ENCODE data around the gene NME3. TPM values are rescaled to one million over a fixed set of nuclear protein-coding genes. Genes with fewer than 3 reads are reported as not detected.
"Not testable (repeated sequence)": the region's sequence is repeated elsewhere in the genome, so short reads cannot be mapped to it uniquely, and the experiment has no call there.

NME3 gene
- total RNA-seq, 2 experiments from 2014 or later: 23.7 to 43.6 TPM

DNA sequence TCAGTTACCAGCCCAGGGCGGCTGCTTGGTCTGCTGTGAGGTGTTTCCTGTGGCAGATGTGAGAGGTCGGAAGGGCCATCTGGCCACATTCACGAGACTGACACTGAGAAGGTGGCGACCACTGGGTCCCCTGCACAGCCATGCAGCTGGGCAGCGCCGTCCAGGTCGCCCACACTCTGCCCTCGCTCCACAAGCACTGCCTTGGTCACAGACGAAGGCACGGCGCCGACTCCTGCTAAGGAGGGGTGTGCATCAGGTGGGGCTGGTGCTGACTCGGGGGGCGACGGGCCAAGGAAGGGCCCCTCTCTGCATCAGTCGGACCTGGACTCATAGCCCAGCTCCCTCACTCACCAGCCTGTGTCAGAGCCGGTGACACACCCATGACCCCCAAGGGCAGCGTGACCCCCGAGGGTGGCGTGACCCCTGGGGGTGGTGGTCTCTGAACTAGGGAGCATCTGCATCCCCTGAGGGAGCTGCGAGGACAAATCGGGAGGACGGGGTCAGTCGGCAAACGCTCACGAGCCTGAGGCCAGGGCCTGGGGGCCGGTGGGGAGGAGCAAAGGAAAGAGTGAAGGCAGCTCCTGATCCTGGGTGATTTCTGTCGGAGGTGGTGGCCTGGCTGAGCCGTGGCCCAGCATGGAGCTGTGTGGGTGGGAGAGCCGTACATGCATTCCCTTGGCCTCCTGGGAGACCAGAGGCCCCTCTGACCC, 30.4 kb downstream of the NME3 start:
- ATAC-seq: no peak
- H3K36me3 Mint-ChIP-seq (ENCODE audit: low read depth): peaks cover 3% of the 10 kb centered on the region
- no peak for DNase-seq
- ChIA-PET POLR2A (no interaction called here), CTCF (no interaction called here)
- no peak overlapping the region for H3K27ac Mint-ChIP-seq
- H3K4me1 Mint-ChIP-seq: no peaks in the 10 kb centered on the region
- intact Hi-C loops (cut with DNase I, micrococcal nuclease): no loop called here
- no peaks in the 10 kb centered on the region for H3K9me3 Mint-ChIP-seq (ENCODE audit: low read depth)
- H3K27me3 Mint-ChIP-seq: no peaks in the 10 kb centered on the region
- H3K4me3 Mint-ChIP-seq: no peak overlapping the region

DNA sequence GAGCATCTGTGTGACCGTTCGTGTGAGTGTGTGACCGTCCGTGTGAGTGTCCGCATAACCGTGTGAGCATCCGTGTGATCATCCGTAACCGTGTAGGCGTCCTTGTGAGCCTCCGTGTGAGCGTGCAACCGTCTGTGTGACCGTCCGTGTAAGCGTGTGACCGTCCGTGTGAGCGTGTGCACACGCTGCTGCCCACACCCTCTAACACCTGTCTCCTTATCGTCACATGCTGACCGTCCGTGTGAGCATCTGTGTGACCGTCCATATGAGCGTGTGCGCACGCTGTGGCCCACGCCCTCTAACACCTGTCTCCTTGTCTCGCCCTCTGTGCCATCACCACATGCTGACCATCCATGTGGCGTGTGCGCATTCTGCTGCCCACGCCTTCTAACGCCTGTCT, 31.1 kb downstream of the NME3 start:
- no peak overlapping the region for H3K27ac Mint-ChIP-seq
- ATAC-seq: no peak
- no peaks in the 10 kb centered on the region for H3K27me3 Mint-ChIP-seq
- intact Hi-C loops (cut with DNase I, micrococcal nuclease): no loop called here
- ChIA-PET CTCF (no interaction called here), POLR2A (no interaction called here)
- no peaks in the 10 kb centered on the region for H3K4me1 Mint-ChIP-seq
- H3K36me3 Mint-ChIP-seq (ENCODE audit: low read depth): peaks cover 3% of the 10 kb centered on the region
- no peak overlapping the region for H3K4me3 Mint-ChIP-seq
- no peaks in the 10 kb centered on the region for H3K9me3 Mint-ChIP-seq (ENCODE audit: low read depth)
- no peak for DNase-seq

DNA sequence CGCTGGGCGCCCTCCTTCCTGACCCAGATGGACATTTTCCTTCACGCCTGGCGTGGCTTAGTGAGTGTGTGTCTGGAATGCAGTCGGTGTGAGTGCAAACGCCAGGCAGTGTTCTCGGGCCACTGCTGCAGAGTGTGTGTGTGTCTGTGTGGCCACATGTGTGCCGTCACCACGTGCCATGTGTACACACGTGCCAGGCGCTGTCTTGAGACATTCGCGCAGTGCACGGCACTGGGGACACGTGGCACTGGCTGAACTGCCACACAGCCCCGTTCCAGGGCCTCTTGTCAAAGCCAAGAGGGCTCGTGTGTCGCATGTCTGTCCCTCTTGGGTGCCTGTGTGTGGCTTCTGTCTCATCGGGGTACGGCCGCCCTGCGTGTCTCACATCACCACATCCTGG, 36.5 kb downstream of the NME3 start:
- ATAC-seq (no peak), DNase-seq (no peak)
- ChIA-PET CTCF (no interaction called here), POLR2A (no interaction called here)
- Mint-ChIP-seq H3K27ac (no peak overlapping the region), H3K4me3 (no peak overlapping the region), H3K27me3 (no peaks in the 10 kb centered on the region), H3K4me1 (no peaks in the 10 kb centered on the region), H3K9me3 (ENCODE audit: low read depth) (no peaks in the 10 kb centered on the region), H3K36me3 (ENCODE audit: low read depth) (peaks cover 5% of the 10 kb centered on the region)
- intact Hi-C loops (cut with DNase I, micrococcal nuclease): no loop called here

- Mint-ChIP-seq H3K4me1 (no peaks in the 10 kb centered on the region), H3K9me3 (ENCODE audit: low read depth) (no peaks in the 10 kb centered on the region), H3K27me3 (no peaks in the 10 kb centered on the region), H3K4me3 (no peak overlapping the region), H3K36me3 (ENCODE audit: low read depth) (peaks cover 7% of the 10 kb centered on the region), H3K27ac (no peak overlapping the region)
- ATAC-seq (no peak), DNase-seq (no peak)
- ChIA-PET POLR2A (no interaction called here), CTCF (no interaction called here)
- intact Hi-C loops (cut with DNase I, micrococcal nuclease): no loop called here
Observed at GRCh38 chr16:1734123-1734522, 37.2 kb downstream of the NME3 start.

DNA sequence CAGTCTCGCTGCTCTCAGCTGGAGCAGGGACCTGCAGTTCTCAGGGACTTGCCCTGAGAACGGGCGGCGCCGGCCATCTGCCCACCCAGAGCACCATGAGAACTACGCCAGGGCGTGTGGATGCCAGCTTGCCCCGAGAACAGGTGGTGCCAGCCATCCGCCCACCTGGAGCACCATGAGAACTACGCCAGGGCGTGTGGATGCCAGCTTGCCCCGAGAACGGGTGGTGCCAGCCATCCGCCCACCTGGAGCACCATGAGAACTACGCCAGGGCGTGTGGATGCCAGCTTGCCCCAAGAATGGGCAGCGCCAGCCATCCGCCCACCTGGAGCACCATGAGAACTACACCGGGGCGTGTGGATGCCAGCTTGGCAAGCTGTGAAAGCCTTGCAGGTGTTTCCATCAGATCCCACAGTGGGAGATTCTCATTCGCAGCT, 38.8 kb downstream of the NME3 start:
- H3K27me3 Mint-ChIP-seq; ATAC-seq; H3K27ac Mint-ChIP-seq; H3K4me3 Mint-ChIP-seq; H3K4me1 Mint-ChIP-seq; H3K9me3 Mint-ChIP-seq (ENCODE audit: low read depth); POLR2A ChIA-PET; DNase-seq; intact Hi-C loops (cut with DNase I, micrococcal nuclease): not testable (repeated sequence)
- peaks cover 11% of the 10 kb centered on the region for H3K36me3 Mint-ChIP-seq (ENCODE audit: low read depth)
- CTCF ChIA-PET: interaction anchor here (0.5 to 2.1 kb wide), 2 partner anchors 9 to 30 kb away, joined by 3 to 9 read pairs; no protein-coding TSS in a partner anchor

- POLR2A ChIA-PET: no interaction called here
- Mint-ChIP-seq H3K27me3 (no peaks in the 10 kb centered on the region), H3K4me1 (no peaks in the 10 kb centered on the region), H3K9me3 (ENCODE audit: low read depth) (no peaks in the 10 kb centered on the region), H3K36me3 (ENCODE audit: low read depth) (peaks cover 14% of the 10 kb centered on the region), H3K4me3 (no peak overlapping the region), H3K27ac (no peak overlapping the region)
- CTCF ChIA-PET: interaction anchor here (2.1 kb wide), 1 partner anchor 8 kb away, joined by 9 read pairs; no protein-coding TSS in a partner anchor
- ATAC-seq (no peak), DNase-seq (no peak)
- intact Hi-C loops (cut with DNase I, micrococcal nuclease): no loop called here
Observed at GRCh38 chr16:1732071-1732470, 39.3 kb downstream of the NME3 start.

DNA sequence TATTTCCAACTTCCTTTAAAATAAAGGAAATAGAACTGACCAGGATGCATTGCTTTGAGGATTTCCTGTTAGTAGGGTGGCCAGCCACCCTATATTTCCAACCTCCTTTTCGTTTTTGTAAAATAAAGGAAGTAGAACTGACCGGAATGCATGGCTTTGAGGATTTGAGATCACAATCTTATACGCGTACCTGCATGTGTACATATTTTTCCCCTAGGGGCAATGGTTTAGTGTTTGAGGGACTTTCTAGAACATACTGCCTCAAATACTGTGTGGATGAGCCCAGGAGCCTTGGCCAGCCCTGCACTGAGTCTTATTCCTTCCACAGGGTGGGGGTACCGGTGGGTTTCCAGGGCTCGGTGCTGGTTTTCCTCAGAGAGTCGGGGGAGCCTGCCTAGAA, 39.7 kb downstream of the NME3 start:
- Mint-ChIP-seq H3K27ac (no peak overlapping the region), H3K9me3 (ENCODE audit: low read depth) (no peaks in the 10 kb centered on the region), H3K36me3 (ENCODE audit: low read depth) (peaks cover 16% of the 10 kb centered on the region), H3K4me3 (no peak overlapping the region), H3K4me1 (no peaks in the 10 kb centered on the region), H3K27me3 (no peaks in the 10 kb centered on the region)
- intact Hi-C loops (cut with DNase I, micrococcal nuclease): no loop called here
- ChIA-PET CTCF (no interaction called here), POLR2A (no interaction called here)
- DNase-seq: no peak
- ATAC-seq: no peak

DNA sequence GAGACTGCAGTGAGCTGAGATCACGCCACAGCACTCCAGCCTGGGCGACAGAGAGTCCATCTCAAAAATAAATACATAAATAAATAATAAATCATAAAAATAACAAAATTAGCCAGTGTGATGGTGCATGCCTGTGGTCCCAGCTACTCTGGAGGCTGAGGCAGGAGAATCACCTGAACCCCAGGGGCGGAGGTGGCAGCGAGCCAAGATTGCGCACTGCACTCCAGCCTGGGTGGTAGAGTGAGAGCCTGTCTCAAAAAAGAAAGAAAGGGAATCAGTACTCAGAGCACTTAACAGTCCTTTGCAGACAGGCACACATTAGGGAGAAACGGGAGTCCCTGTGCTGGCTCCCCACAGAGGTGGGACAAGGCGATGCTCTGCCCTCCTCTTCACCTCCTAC, 40.3 kb downstream of the NME3 start:
- Mint-ChIP-seq H3K27ac (no peak overlapping the region), H3K4me3 (no peak overlapping the region), H3K27me3 (no peaks in the 10 kb centered on the region), H3K9me3 (ENCODE audit: low read depth) (no peaks in the 10 kb centered on the region), H3K4me1 (no peaks in the 10 kb centered on the region), H3K36me3 (ENCODE audit: low read depth) (peaks cover 19% of the 10 kb centered on the region)
- DNase-seq (no peak), ATAC-seq (no peak)
- CTCF ChIA-PET: interaction anchor here (0.7 kb wide), 1 partner anchor 280 kb away, joined by 3 read pairs; no protein-coding TSS in a partner anchor
- POLR2A ChIA-PET: no interaction called here
- intact Hi-C loops (cut with DNase I, micrococcal nuclease): no loop called here

GRCh38 chr16:1729445-1729844, 41.9 kb downstream of the NME3 start:
- CTCF ChIA-PET: no interaction called here
- ATAC-seq: no peak

GRCh38 chr16:1729026-1729425, 42.3 kb downstream of the NME3 start:
- DNase-seq (no peak), ATAC-seq (no peak)
- no peaks in the 10 kb centered on the region for H3K27me3 Mint-ChIP-seq
- no peak overlapping the region for H3K4me3 Mint-ChIP-seq
- no peaks in the 10 kb centered on the region for H3K9me3 Mint-ChIP-seq (ENCODE audit: low read depth)
- CTCF ChIA-PET: no interaction called here
- POLR2A ChIA-PET: no interaction called here
- intact Hi-C loops (cut with DNase I, micrococcal nuclease): no loop called here
- H3K36me3 Mint-ChIP-seq (ENCODE audit: low read depth): peaks cover 15% of the 10 kb centered on the region
- no peak overlapping the region for H3K27ac Mint-ChIP-seq
- H3K4me1 Mint-ChIP-seq: no peaks in the 10 kb centered on the region

More at GRCh38 chr16:1729445-1729844, 41.9 kb downstream of the NME3 start:
- no peak for DNase-seq
- Mint-ChIP-seq H3K36me3 (ENCODE audit: low read depth) (peaks cover 16% of the 10 kb centered on the region), H3K27me3 (no peaks in the 10 kb centered on the region), H3K9me3 (ENCODE audit: low read depth) (no peaks in the 10 kb centered on the region), H3K4me1 (no peaks in the 10 kb centered on the region), H3K27ac (no peak overlapping the region), H3K4me3 (no peak overlapping the region)
- POLR2A ChIA-PET: no interaction called here
- intact Hi-C loops (cut with DNase I, micrococcal nuclease): no loop called here

- no peaks in the 10 kb centered on the region for H3K27me3 Mint-ChIP-seq
- POLR2A ChIA-PET: no interaction called here
Observed at GRCh38 chr16:1727651-1728624, 43.4 kb downstream of the NME3 start.

More at GRCh38 chr16:1727651-1728624, 43.4 kb downstream of the NME3 start:
- CTCF ChIA-PET: no interaction called here
- Mint-ChIP-seq H3K27ac (no peak overlapping the region), H3K4me3 (no peak overlapping the region), H3K4me1 (peaks cover 9% of the 10 kb centered on the region), H3K36me3 (ENCODE audit: low read depth) (peaks cover 15% of the 10 kb centered on the region), H3K9me3 (ENCODE audit: low read depth) (no peaks in the 10 kb centered on the region)
- no peak for DNase-seq
- ATAC-seq: no peak
- intact Hi-C loops (cut with DNase I, micrococcal nuclease): no loop called here
